Mesenchymal stem cell (in vitro differentiated cells and primary cell): ENCODE data around the gene ZNF367.

Experiments
- DNase-seq: peaks from one replicate; pipeline ENCODE4 v3.0.0-alpha.2; 2013
- H2AFZ ChIP-seq: one replicate; pipeline ENCODE4 v1.6.1; 2013; ENCODE audit warnings: low read depth, mild to moderate bottlenecking, control low read depth, inconsistent platforms, low read length, moderate library complexity
- H2AK5ac ChIP-seq: 2 replicates; pipeline ENCODE4 v1.6.1; 2013; ENCODE audit warnings: low read length, moderate library complexity, mild to moderate bottlenecking, inconsistent platforms; ENCODE audit not compliant: severe bottlenecking
- H2BK120ac ChIP-seq: one replicate; pipeline ENCODE4 v1.6.1; 2013; ENCODE audit warnings: low read depth, mild to moderate bottlenecking, inconsistent platforms, low read length, moderate library complexity
- H2BK12ac ChIP-seq, 2 experiments: one replicate each; pipeline ENCODE4 v1.6.1; 2013; ENCODE audit warnings: inconsistent platforms in 2 of 2, low read length in 2 of 2, mild to moderate bottlenecking in 2 of 2, moderate library complexity in 2 of 2, control low read depth in 1 of 2
- H2BK15ac ChIP-seq: one replicate; pipeline ENCODE4 v1.6.1; 2013; ENCODE audit warnings: mild to moderate bottlenecking, low read depth, inconsistent platforms; ENCODE audit not compliant: poor library complexity, severe bottlenecking
- H2BK5ac ChIP-seq: 2 replicates; pipeline ENCODE4 v1.6.1; 2013; ENCODE audit warnings: low read depth, mild to moderate bottlenecking, low read length, control low read depth, inconsistent platforms; ENCODE audit not compliant: poor library complexity, severe bottlenecking
- H3K14ac ChIP-seq, 2 experiments: one replicate each; pipeline ENCODE4 v1.6.1; 2013; ENCODE audit warnings: inconsistent platforms in 2 of 2, low read length in 2 of 2, control low read depth in 1 of 2, mild to moderate bottlenecking in 1 of 2, moderate library complexity in 1 of 2
- H3K18ac ChIP-seq, 2 experiments: one replicate each; pipeline ENCODE4 v1.6.1; 2013; ENCODE audit warnings: inconsistent platforms in 2 of 2, low read length in 2 of 2, control low read depth in 1 of 2, low read depth in 1 of 2, mild to moderate bottlenecking in 1 of 2
- H3K23ac ChIP-seq, 2 experiments: one replicate each; pipeline ENCODE4 v1.6.1; 2013; ENCODE audit warnings: inconsistent platforms in 2 of 2, low read length in 2 of 2, mild to moderate bottlenecking in 2 of 2, moderate library complexity in 2 of 2, control low read depth in 1 of 2
- H3K27ac ChIP-seq: 2 replicates; pipeline ENCODE4 v1.5.1; 2013; ENCODE audit warnings: mild to moderate bottlenecking, moderate library complexity, low read length, control low read depth, inconsistent platforms; ENCODE audit not compliant: poor library complexity, severe bottlenecking
- H3K27me3 ChIP-seq, 2 experiments: 2 replicates each; pipeline versions ENCODE4 v1.6.1 to v1.7.0; 2013; ENCODE audit warnings: low read length in 2 of 2, mild to moderate bottlenecking in 2 of 2, moderate library complexity in 2 of 2, control low read depth in 1 of 2, inconsistent platforms in 1 of 2; ENCODE audit not compliant: control insufficient read depth in 1 of 2, insufficient read depth in 1 of 2
- H3K36me3 ChIP-seq, 2 experiments: 2 replicates each; pipeline versions ENCODE4 v1.6.1 to v1.7.0; 2013; ENCODE audit warnings: low read length in 2 of 2, control low read depth in 1 of 2, inconsistent platforms in 1 of 2, low read depth in 1 of 2, mild to moderate bottlenecking in 1 of 2; ENCODE audit not compliant: insufficient read depth in 2 of 2, control insufficient read depth in 1 of 2
- H3K4ac ChIP-seq, 2 experiments: one replicate each; pipeline ENCODE4 v1.6.1; 2013; ENCODE audit warnings: inconsistent platforms in 2 of 2, low read length in 2 of 2, mild to moderate bottlenecking in 2 of 2, moderate library complexity in 2 of 2, control low read depth in 1 of 2, low read depth in 1 of 2
- H3K4me1 ChIP-seq: 2 replicates; pipeline ENCODE4 v1.6.1; 2013; ENCODE audit warnings: low read depth, low read length, control low read depth; ENCODE audit not compliant: control insufficient read depth, insufficient read depth
- H3K4me2 ChIP-seq: 2 replicates; pipeline ENCODE4 v1.6.1; 2013; ENCODE audit warnings: low read length, mild to moderate bottlenecking, inconsistent platforms; ENCODE audit not compliant: poor library complexity, severe bottlenecking
- H3K4me3 ChIP-seq, 2 experiments: 2 replicates each; pipeline versions ENCODE4 v1.5.1 to v1.7.0; 2013; ENCODE audit warnings: low read length in 2 of 2, mild to moderate bottlenecking in 2 of 2, control low read depth in 1 of 2, low read depth in 1 of 2; ENCODE audit not compliant: insufficient read depth in 1 of 2
- H3K79me1 ChIP-seq: replicated peaks from 2 replicates; pipeline ENCODE4 v1.6.1; 2013; ENCODE audit warnings: mild to moderate bottlenecking, control low read depth, low read length, inconsistent platforms; ENCODE audit not compliant: poor library complexity, severe bottlenecking
- H3K9ac ChIP-seq: 2 replicates; pipeline ENCODE4 v1.7.0; 2013; ENCODE audit warnings: mild to moderate bottlenecking, low read length, moderate library complexity
- H3K9me3 ChIP-seq: 2 replicates; pipeline ENCODE4 v1.7.0; 2013; ENCODE audit warnings: mild to moderate bottlenecking, low read length; ENCODE audit not compliant: control insufficient read depth
- H4K8ac ChIP-seq: one replicate; pipeline ENCODE4 v1.6.1; 2013; ENCODE audit warnings: inconsistent platforms, mild to moderate bottlenecking, low read length, moderate library complexity
- H4K91ac ChIP-seq: one replicate; pipeline ENCODE4 v1.6.1; 2013; ENCODE audit warnings: mild to moderate bottlenecking, low read length, inconsistent platforms
- WGBS: methylation state at CpG from one replicate; pipeline ENCODE4 v1.1.7; 2013; ENCODE audit warnings: mixed read lengths; 5-methylcytosine and 5-hydroxymethylcytosine counted together

Gene ZNF367

GRCh38 chr9:96420468-96421219, 2.5 kb upstream of the ZNF367 start:
- Histone ChIP-seq H3K4me2 (peak overlapping the region; percentile 33), H3K27me3 (no peaks in the 10 kb centered on the region), H2BK12ac (peak overlapping the region; percentile 63 to 88), H2BK15ac (no peak overlapping the region), H3K27ac (peak overlapping the region; percentile 99), H3K4me3 (no peak overlapping the region), H2AK5ac (peak overlapping the region; percentile 93), H3K4ac (no peak overlapping the region), H3K9ac (peak overlapping the region; percentile 95), H4K91ac (peak overlapping the region; percentile 60), H3K9me3 (no peaks in the 10 kb centered on the region), H2AFZ (no peak overlapping the region), H4K8ac (peak overlapping the region; percentile 55), H3K23ac (no peak overlapping the region), H3K79me1 (no peaks in the 10 kb centered on the region), H3K36me3 (no peaks in the 10 kb centered on the region), H3K18ac (peak overlapping the region; percentile 18 to 52), H2BK120ac (no peak overlapping the region), H3K4me1 (peaks cover 12% of the 10 kb centered on the region), H3K14ac (no peak overlapping the region), H2BK5ac (peak overlapping the region; percentile 96)
- DNase-seq: peak; percentile 78
- WGBS: 39% methylated on average over 6 of the region's 6 CpGs

- Histone ChIP-seq H2AFZ (no peak overlapping the region), H3K36me3 (no peaks in the 10 kb centered on the region)
- 58% methylated on average over 2 of the region's 2 CpGs for WGBS
These were observed 1.5 kb upstream of the ZNF367 start for GRCh38 chr9:96419691-96419969.

GRCh38 chr9:96418920-96419690, 935 bp upstream of the ZNF367 start:
- peak overlapping the region; percentile 88 for H2AK5ac ChIP-seq
- DNase-seq: no peak
- peak overlapping the region; percentile 55 for H2BK120ac ChIP-seq
- H3K79me1 ChIP-seq: no peaks in the 10 kb centered on the region
- H3K9me3 ChIP-seq: no peaks in the 10 kb centered on the region
- peak overlapping the region; percentile 98 for H3K27ac ChIP-seq
- H2BK15ac ChIP-seq: no peak overlapping the region
- peak overlapping the region; percentile 59 to 85 for H3K23ac ChIP-seq
- peak overlapping the region in 1 of 2 experiments; percentile 88 for H3K14ac ChIP-seq
- H3K4me2 ChIP-seq: peak overlapping the region; percentile 74
- H4K91ac ChIP-seq: no peak overlapping the region
- H3K4me3 ChIP-seq: peak overlapping the region; percentile 72 to 83
- H3K9ac ChIP-seq: peak overlapping the region; percentile 95
- under 1% methylated on average over 53 of the region's 58 CpGs for WGBS
- H2BK5ac ChIP-seq: peak overlapping the region; percentile 99
- H3K4ac ChIP-seq: peak overlapping the region; percentile 58 to 66
- H3K27me3 ChIP-seq: no peaks in the 10 kb centered on the region
- no peaks in the 10 kb centered on the region for H3K36me3 ChIP-seq
- H3K18ac ChIP-seq: peak overlapping the region; percentile 77 to 93
- H3K4me1 ChIP-seq: peaks cover 12% of the 10 kb centered on the region
- peak overlapping the region; percentile 99 for H2AFZ ChIP-seq
- H4K8ac ChIP-seq: peak overlapping the region; percentile 27
- peak overlapping the region in 1 of 2 experiments; percentile 49 for H2BK12ac ChIP-seq

More at GRCh38 chr9:96419691-96419969, 1.5 kb upstream of the ZNF367 start:
- Histone ChIP-seq H2BK15ac (no peak overlapping the region), H2AK5ac (no peak overlapping the region), H2BK120ac (no peak overlapping the region), H3K9me3 (no peaks in the 10 kb centered on the region), H3K18ac (no peak overlapping the region), H3K4me1 (peaks cover 12% of the 10 kb centered on the region), H3K23ac (no peak overlapping the region), H3K4me2 (peak overlapping the region; percentile 74), H4K8ac (no peak overlapping the region), H3K9ac (peak overlapping the region; percentile 95), H3K4ac (no peak overlapping the region), H3K79me1 (no peaks in the 10 kb centered on the region), H3K27ac (peak overlapping the region; percentile 97), H3K27me3 (no peaks in the 10 kb centered on the region), H3K4me3 (peak overlapping the region in 1 of 2 experiments; percentile 83), H2BK5ac (no peak overlapping the region), H3K14ac (no peak overlapping the region), H4K91ac (no peak overlapping the region), H2BK12ac (no peak overlapping the region)
- DNase-seq: peak; percentile 11

GRCh38 chr9:96417661-96418082, 498 bp downstream of the ZNF367 start:
- no peaks in the 10 kb centered on the region for H3K36me3 ChIP-seq
- WGBS: under 1% methylated on average over 53 of the region's 62 CpGs
- H2AFZ ChIP-seq: peak overlapping the region; percentile 96
- peak overlapping the region; percentile 30 for H4K91ac ChIP-seq
- no peak overlapping the region for H2AK5ac ChIP-seq
- peak overlapping the region; percentile 84 for H4K8ac ChIP-seq
- H3K14ac ChIP-seq: peak overlapping the region in 1 of 2 experiments; percentile 68
- peak; percentile 22 for DNase-seq
- H3K79me1 ChIP-seq: no peaks in the 10 kb centered on the region
- no peak overlapping the region for H3K27ac ChIP-seq
- peak overlapping the region; percentile 80 to 90 for H3K4me3 ChIP-seq
- no peak overlapping the region for H2BK5ac ChIP-seq
- peak overlapping the region in 1 of 2 experiments; percentile 78 for H3K23ac ChIP-seq
- H3K27me3 ChIP-seq: no peaks in the 10 kb centered on the region
- no peak overlapping the region for H2BK12ac ChIP-seq
- no peaks in the 10 kb centered on the region for H3K9me3 ChIP-seq
- peak overlapping the region; percentile 0 for H2BK120ac ChIP-seq
- peak overlapping the region; percentile 30 to 68 for H3K18ac ChIP-seq
- no peak overlapping the region for H2BK15ac ChIP-seq
- H3K4me2 ChIP-seq: peak overlapping the region; percentile 100
- peak overlapping the region in 1 of 2 experiments; percentile 78 for H3K4ac ChIP-seq
- H3K4me1 ChIP-seq: peaks cover 7% of the 10 kb centered on the region
- peak overlapping the region; percentile 79 for H3K9ac ChIP-seq
